ENCODE data around the gene SERPINB10. TPM values are rescaled to one million over a fixed set of nuclear protein-coding genes. Genes with fewer than 3 reads are reported as not detected.
A peak's percentile ranks its signal among the peaks of the same experiment; 100 is the strongest.

The SERPINB10 gene
- total and polyA plus RNA-seq, 9 of the 15 experiments (the other 6 are each of a cell fraction or from before 2014, with no cell fraction given): not detected

GRCh38 chr18:63969942-63970808 is 62.4 kb downstream of the SERPINB10 start, which contains the start of gene SERPINB8:
Gene SERPINB8, plus strand, starts transcription at chr18:63970081. Its CDS starts 8,228 bp downstream, at chr18:63978309.
- no peaks in the 10 kb centered on the region for H4K20me1 ChIP-seq (replicated peaks; ENCODE audit: control insufficient read depth, insufficient read depth, low read length)
- H3K9me3 ChIP-seq (replicated peaks; ENCODE audit: control insufficient read depth, insufficient read depth, low read depth, low read length): no peaks in the 10 kb centered on the region
- no peaks in the 10 kb centered on the region for H3K9me1 ChIP-seq (ENCODE audit: control insufficient read depth, insufficient read depth, low read length)
- no peak within 1 kb of the TSS; the same call in 1 of the 2 replicates for H2AFZ ChIP-seq (ENCODE audit: low read depth, low read length)
- FAIRE-seq (no peak), ATAC-seq (peak; percentile 91), DNase-seq (ENCODE audit: extremely low read depth in 1 of 4, low spot score in 3 of 4) (peak; percentile 8 to 19 (median 18))
- H3K27ac ChIP-seq (ENCODE audit: extremely low read depth, low read depth, low read length): no peak within 1 kb of the TSS
- peak within 1 kb of the TSS; percentile 11; the same call in 1 of the 2 replicates for H3K4me2 ChIP-seq (ENCODE audit: insufficient read depth, low read length)
- no peaks in the 10 kb centered on the region for H3K27me3 ChIP-seq (ENCODE audit: control insufficient read depth in 2 of 2, insufficient read depth in 2 of 2, low read length in 2 of 2)
- BruUV-seq (replicated peaks): no TSS peak
- 4% methylated on average over 5 of the region's 62 CpGs for WGBS (ENCODE audit: insufficient coverage, low coverage, missing lambda C conversion rate)
- H3K4me3 ChIP-seq: peak within 1 kb of the TSS; percentile 35
- intact Hi-C loops (cut with micrococcal nuclease): no loop called here
- H3K4me1 ChIP-seq (replicated peaks in 1 of 2; ENCODE audit: control insufficient read depth in 2 of 2, insufficient read depth in 2 of 2, low read length in 2 of 2): peaks cover 0 to 13% of the 10 kb centered on the region in 2 experiments; a peak in 1 of 5 replicates
- in situ Hi-C loops (cut with MboI): no loop called here
- H3K36me3 ChIP-seq (ENCODE audit: control insufficient read depth, insufficient read depth, low read length): no peaks in the 10 kb centered on the region
- ChIA-PET CTCF (ENCODE audit: low intra/inter-chr PET ratio) (no interaction called here), POLR2A (no interaction called here)
- no peaks in the 10 kb centered on the region for H3K79me2 ChIP-seq (ENCODE audit: control insufficient read depth, insufficient read depth, low read length)
- H3K9ac ChIP-seq (ENCODE audit: insufficient read depth in 1 of 2, low read depth in 2 of 2, low read length in 2 of 2): no peak within 1 kb of the TSS
- TF ChIP-seq MAZ (CRISPR knock-in tag; conservative IDR thresholded peaks at IDR 0.05 in 1 of 2, IDR thresholded peaks at IDR 0.05 in 1 of 2) (0 out of 4 replicates have a peak, but pooled peaks of 1 of the 2 experiments have one; percentile 23), FOXP1 (CRISPR knock-in tag; IDR thresholded peaks at IDR 0.05) (no peak), GABPA (tag; conservative IDR thresholded peaks at IDR 0.05; ENCODE audit: low read depth) (peak; percentile 71), JUND (IDR thresholded peaks at IDR 0.05; ENCODE audit: borderline replicate concordance, low read depth, low read length) (peak; percentile 54; the same call in 1 of the 2 replicates), JUND (tag; IDR thresholded peaks at IDR 0.05; ENCODE audit: borderline replicate concordance, low read depth, low read length) (no peak; the same call in 2 of the 3 replicates), ZNF175 (CRISPR knock-in tag; IDR thresholded peaks at IDR 0.05; ENCODE audit: low read depth) (peak; percentile 42; the same call in 1 of the 2 replicates), FOSL1 (tag; conservative IDR thresholded peaks at IDR 0.05) (peak; percentile 52), CREM (IDR thresholded peaks at IDR 0.05; ENCODE audit: low read depth) (peak; percentile 45; the same call in 1 of the 2 replicates), CEBPG (CRISPR knock-in tag; IDR thresholded peaks at IDR 0.05) (no peak), CEBPG (tag; conservative IDR thresholded peaks at IDR 0.05 in 1 of 2, IDR thresholded peaks at IDR 0.05 in 1 of 2) (peak; percentile 56 to 67; a peak in 3 of 4 replicates), JUN (IDR thresholded peaks at IDR 0.05; ENCODE audit: borderline replicate concordance, low read depth, low read length) (0 out of 2 replicates have a peak, but pooled peaks have one; percentile 10), JUN (CRISPR knock-in tag; IDR thresholded peaks at IDR 0.05; ENCODE audit: borderline replicate concordance) (no peak), ZNF584 (CRISPR knock-in tag; IDR thresholded peaks at IDR 0.05; ENCODE audit: low read depth) (0 out of 2 replicates have a peak, but pooled peaks have one; percentile 45), ATF3 (IDR thresholded peaks at IDR 0.05) (peak; percentile 50), ATF3 (CRISPR knock-in tag; conservative IDR thresholded peaks at IDR 0.05) (no peak), ATF1 (CRISPR knock-in tag; IDR thresholded peaks at IDR 0.05) (no peak), ATF1 (tag; IDR thresholded peaks at IDR 0.05) (peak; percentile 62), ZBTB17 (CRISPR knock-in tag; IDR thresholded peaks at IDR 0.05) (peak; percentile 97)
- TF ChIP-seq, protein P1, sequence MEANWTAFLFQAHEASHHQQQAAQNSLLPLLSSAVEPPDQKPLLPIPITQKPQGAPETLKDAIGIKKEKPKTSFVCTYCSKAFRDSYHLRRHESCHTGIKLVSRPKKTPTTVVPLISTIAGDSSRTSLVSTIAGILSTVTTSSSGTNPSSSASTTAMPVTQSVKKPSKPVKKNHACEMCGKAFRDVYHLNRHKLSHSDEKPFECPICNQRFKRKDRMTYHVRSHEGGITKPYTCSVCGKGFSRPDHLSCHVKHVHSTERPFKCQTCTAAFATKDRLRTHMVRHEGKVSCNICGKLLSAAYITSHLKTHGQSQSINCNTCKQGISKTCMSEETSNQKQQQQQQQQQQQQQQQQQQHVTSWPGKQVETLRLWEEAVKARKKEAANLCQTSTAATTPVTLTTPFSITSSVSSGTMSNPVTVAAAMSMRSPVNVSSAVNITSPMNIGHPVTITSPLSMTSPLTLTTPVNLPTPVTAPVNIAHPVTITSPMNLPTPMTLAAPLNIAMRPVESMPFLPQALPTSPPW (CRISPR knock-in tag; IDR thresholded peaks at IDR 0.05): peak; percentile 38; the same call in 1 of the 2 replicates
